Duodenal mucosa (tissue), 2 donors: ENCODE measurements around the gene ITCH.
"Not testable (repeated sequence)": the region's sequence is repeated elsewhere in the genome, so short reads cannot be mapped to it uniquely, and the experiment has no call there.

Source experiments
- H3K27ac ChIP-seq: one replicate; pipeline ENCODE4 v1.7.0; 2013; ENCODE audit warnings: low read depth, low read length
- H3K27me3 ChIP-seq, 2 donors: one replicate each; pipeline ENCODE4 v1.7.0; 2013; ENCODE audit warnings: low read length in 2 of 2, control low read depth in 1 of 2; ENCODE audit not compliant: insufficient read depth in 2 of 2, control insufficient read depth in 1 of 2
- H3K36me3 ChIP-seq, 2 donors: one replicate each; pipeline ENCODE4 v1.7.0; 2013; ENCODE audit warnings: low read length in 2 of 2, control low read depth in 1 of 2; ENCODE audit not compliant: insufficient read depth in 2 of 2, control insufficient read depth in 1 of 2
- H3K4me1 ChIP-seq, 2 donors: one replicate each; pipeline ENCODE4 v1.7.0; 2013; ENCODE audit warnings: low read length in 2 of 2, control low read depth in 1 of 2; ENCODE audit not compliant: insufficient read depth in 2 of 2, control insufficient read depth in 1 of 2
- H3K4me3 ChIP-seq, 2 donors: one replicate each; pipeline ENCODE4 v1.7.0; 2013; ENCODE audit warnings: low read length in 2 of 2, low read depth in 1 of 2
- H3K9ac ChIP-seq, 2 donors: one replicate each; pipeline ENCODE4 v1.7.0; 2013; ENCODE audit warnings: low read length in 2 of 2, low read depth in 1 of 2
- H3K9me3 ChIP-seq, 2 donors: one replicate each; pipeline ENCODE4 v1.7.0; 2013; ENCODE audit warnings: low read length in 2 of 2, control low read depth in 1 of 2; ENCODE audit not compliant: control insufficient read depth in 1 of 2

ITCH gene

GRCh38 chr20:34473262-34473883 lies 110.3 kb downstream of the ITCH start:
- Histone ChIP-seq H3K4me1 (peaks cover 0 to 5% of the 10 kb centered on the region in 2 donors), H3K4me3 (no peak overlapping the region), H3K27me3 (no peaks in the 10 kb centered on the region), H3K27ac (no peak overlapping the region), H3K36me3 (peaks cover 4 to 36% of the 10 kb centered on the region in 2 donors), H3K9me3 (no peaks in the 10 kb centered on the region), H3K9ac (no peak overlapping the region)

GRCh38 chr20:34475979-34476736 lies 113.1 kb downstream of the ITCH start:
- Histone ChIP-seq H3K9ac (no peak overlapping the region), H3K4me3 (no peak overlapping the region), H3K4me1 (peaks cover 0 to 5% of the 10 kb centered on the region in 2 donors), H3K27me3 (no peaks in the 10 kb centered on the region), H3K27ac (no peak overlapping the region), H3K9me3 (no peaks in the 10 kb centered on the region), H3K36me3 (peaks cover 4 to 39% of the 10 kb centered on the region in 2 donors)

GRCh38 chr20:34479627-34480026 lies 116.6 kb downstream of the ITCH start:
- Histone ChIP-seq H3K9ac (no peak overlapping the region), H3K27me3 (no peaks in the 10 kb centered on the region), H3K4me3 (no peak overlapping the region), H3K36me3 (peaks cover 7 to 58% of the 10 kb centered on the region in 2 donors), H3K4me1 (peaks cover 0 to 5% of the 10 kb centered on the region in 2 donors), H3K27ac (no peak overlapping the region), H3K9me3 (no peaks in the 10 kb centered on the region)

- H3K27me3 ChIP-seq, H3K27ac ChIP-seq, H3K4me1 ChIP-seq, H3K4me3 ChIP-seq, H3K9me3 ChIP-seq, H3K9ac ChIP-seq: not testable (repeated sequence)
- H3K36me3 ChIP-seq: peaks cover 3 to 61% of the 10 kb centered on the region in 2 donors
Measured at GRCh38 chr20:34482154-34482553, 119.1 kb downstream of the ITCH start.

GRCh38 chr20:34483585-34484220 lies 120.6 kb downstream of the ITCH start:
- peaks cover 3 to 68% of the 10 kb centered on the region in 2 donors for H3K36me3 ChIP-seq
- H3K9me3 ChIP-seq, H3K9ac ChIP-seq, H3K27ac ChIP-seq, H3K27me3 ChIP-seq, H3K4me3 ChIP-seq, H3K4me1 ChIP-seq: not testable (repeated sequence)

- Histone ChIP-seq H3K27ac (no peak overlapping the region), H3K4me3 (no peak overlapping the region), H3K4me1 (no peaks in the 10 kb centered on the region), H3K9ac (no peak overlapping the region), H3K27me3 (no peaks in the 10 kb centered on the region), H3K36me3 (peaks cover 12 to 70% of the 10 kb centered on the region in 2 donors), H3K9me3 (no peaks in the 10 kb centered on the region)
Measured at GRCh38 chr20:34485068-34485634, 122.1 kb downstream of the ITCH start.

GRCh38 chr20:34491226-34491931 lies 128.3 kb downstream of the ITCH start:
- H3K27ac ChIP-seq: no peak overlapping the region
- no peak overlapping the region for H3K4me3 ChIP-seq
- H3K4me1 ChIP-seq: no peaks in the 10 kb centered on the region
- no peak overlapping the region for H3K9ac ChIP-seq
- H3K36me3 ChIP-seq: peaks cover 30 to 70% of the 10 kb centered on the region in 2 donors
- H3K27me3 ChIP-seq: no peaks in the 10 kb centered on the region
- H3K9me3 ChIP-seq: no peaks in the 10 kb centered on the region

- Histone ChIP-seq H3K27me3 (no peaks in the 10 kb centered on the region), H3K4me3 (no peak overlapping the region), H3K27ac (no peak overlapping the region), H3K9ac (no peak overlapping the region), H3K9me3 (no peaks in the 10 kb centered on the region), H3K36me3 (peaks cover 30 to 74% of the 10 kb centered on the region in 2 donors), H3K4me1 (no peaks in the 10 kb centered on the region)
Measured at GRCh38 chr20:34491932-34492509, 128.9 kb downstream of the ITCH start.

- Histone ChIP-seq H3K4me3 (no peak overlapping the region), H3K27me3 (no peaks in the 10 kb centered on the region), H3K36me3 (peaks cover 30 to 73% of the 10 kb centered on the region in 2 donors), H3K9ac (no peak overlapping the region), H3K9me3 (no peaks in the 10 kb centered on the region), H3K27ac (no peak overlapping the region), H3K4me1 (no peaks in the 10 kb centered on the region)
Measured at GRCh38 chr20:34493646-34494045, 130.6 kb downstream of the ITCH start.
